GM18498 (cell line): ENCODE data around the gene APBB2.
A peak's percentile ranks its signal among the peaks of the same experiment; 100 is the strongest.

Source experiments
- ATAC-seq: cut with Tn5 transposase; IDR thresholded peaks from one replicate; pipeline ENCODE4 v1.9.1; 2021; ENCODE audit warnings: mild to moderate bottlenecking, moderate library complexity; ENCODE audit not compliant: unreplicated experiment

The APBB2 gene

GRCh38 chr4:40875507-40876150 lies 338.7 kb downstream of the APBB2 start:
- no peak for ATAC-seq

GRCh38 chr4:40874901-40875300 lies 339.4 kb downstream of the APBB2 start:
- ATAC-seq, result no peak

- ATAC-seq, result no peak
Measured at GRCh38 chr4:40874331-40874730, 340.0 kb downstream of the APBB2 start.

GRCh38 chr4:40871695-40872250 lies 342.6 kb downstream of the APBB2 start:
- no peak for ATAC-seq

GRCh38 chr4:40870150-40870549 lies 344.2 kb downstream of the APBB2 start:
- ATAC-seq, result no peak

- ATAC-seq, result no peak
Measured at GRCh38 chr4:40865696-40866095, 348.6 kb downstream of the APBB2 start.

GRCh38 chr4:40864531-40864930 lies 349.8 kb downstream of the APBB2 start:
- ATAC-seq, result no peak

GRCh38 chr4:40858962-40859361 lies 355.4 kb downstream of the APBB2 start:
- no peak for ATAC-seq

- ATAC-seq, result no peak
Measured at GRCh38 chr4:40857956-40858355, 356.4 kb downstream of the APBB2 start.

GRCh38 chr4:40856840-40857362 lies 357.4 kb downstream of the APBB2 start:
- ATAC-seq, result peak; percentile 93

- ATAC-seq, result no peak
Measured at GRCh38 chr4:40856277-40856839, 358.0 kb downstream of the APBB2 start.

- no peak for ATAC-seq
Measured at GRCh38 chr4:40850496-40850895, 363.8 kb downstream of the APBB2 start.

GRCh38 chr4:40848940-40849339 lies 365.4 kb downstream of the APBB2 start:
- no peak for ATAC-seq

GRCh38 chr4:40848251-40848650 lies 366.1 kb downstream of the APBB2 start:
- no peak for ATAC-seq

GRCh38 chr4:40846532-40846931 lies 367.8 kb downstream of the APBB2 start:
- no peak for ATAC-seq

- no peak for ATAC-seq
Measured at GRCh38 chr4:40845154-40845835, 369.0 kb downstream of the APBB2 start.

- ATAC-seq, result no peak
Measured at GRCh38 chr4:40844261-40844660, 370.1 kb downstream of the APBB2 start.

- ATAC-seq, result no peak
Measured at GRCh38 chr4:40843696-40844095, 370.6 kb downstream of the APBB2 start.

GRCh38 chr4:40842725-40843423 lies 371.5 kb downstream of the APBB2 start:
- ATAC-seq, result no peak

GRCh38 chr4:40842318-40842717 lies 372.0 kb downstream of the APBB2 start:
- ATAC-seq, result no peak

GRCh38 chr4:40840985-40841571 lies 373.3 kb downstream of the APBB2 start:
- peak; percentile 86 for ATAC-seq
